Activated CD4-positive, CD25-positive, alpha-beta regulatory T cell treated with anti-CD3 and anti-CD28 coated beads, Interleukin-2, amount 50 U/mL, for 24 hours (primary cell): Measurements from ENCODE around the gene CT45A8.
"Not testable (repeated sequence)": the region's sequence is repeated elsewhere in the genome, so short reads cannot be mapped to it uniquely, and the experiment has no call there.

Experiments
- ATAC-seq, 2 donors: fragments of 150-1000 bp; cut with Tn5 transposase; one replicate each; pipeline ENCODE4 v1.10.0; 2021; ENCODE audit warnings: mild to moderate bottlenecking in 1 of 2, moderate library complexity in 1 of 2

Gene CT45A8

DNA sequence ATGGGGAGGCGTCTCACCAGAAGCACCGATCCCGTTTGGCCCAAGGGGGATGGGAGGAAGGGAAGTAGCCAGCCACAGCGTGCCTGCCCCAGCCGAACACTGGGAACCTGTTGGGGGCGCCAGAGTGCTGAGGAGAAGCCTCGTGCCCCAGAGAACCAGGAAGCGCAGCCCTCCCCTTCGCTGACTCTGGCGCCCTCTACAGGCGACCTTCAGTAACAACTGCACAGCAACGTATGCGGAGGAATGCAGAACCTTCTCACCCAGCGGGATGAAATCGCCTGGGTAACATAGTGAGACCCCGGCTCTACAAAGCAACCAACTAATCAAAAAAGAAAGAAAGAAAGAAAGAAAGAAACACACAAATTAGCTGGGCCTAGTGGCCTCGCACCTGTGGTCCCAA lies at the start of gene CT45A8:
Gene CT45A8 (minus strand): TSS at position 101 of the 400 bp plus-strand sequence. CDS start 3,755 bp downstream, outside the sequence.
- ATAC-seq, result not testable (repeated sequence)

DNA sequence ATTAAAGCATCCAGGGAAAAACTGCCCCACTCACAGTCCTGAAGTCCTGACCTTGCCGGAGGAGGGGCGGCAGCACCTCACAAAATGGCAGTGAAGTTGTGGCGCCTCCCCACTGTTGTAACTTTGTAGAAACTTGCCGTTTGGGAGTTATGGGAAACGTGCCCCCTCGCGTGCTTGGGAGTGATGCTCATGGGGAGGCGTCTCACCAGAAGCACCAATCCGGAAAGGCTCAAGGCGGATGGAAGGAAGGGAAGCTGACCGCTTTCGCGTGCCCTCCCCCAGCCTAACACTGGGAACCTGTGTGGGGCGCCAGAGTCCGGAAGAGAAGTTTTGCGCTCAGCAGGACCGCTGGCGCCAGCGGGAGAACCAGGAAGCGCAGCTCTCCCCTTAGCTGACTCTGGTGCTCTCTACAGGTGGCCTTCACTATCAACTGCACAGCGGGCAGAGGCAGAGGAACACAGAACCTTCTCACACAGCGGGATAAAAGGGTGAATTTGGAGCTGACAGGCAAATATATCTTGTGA lies 39.0 kb upstream of the CT45A8 start, which contains the start of the genes CT45A10 and SAGE1:
Gene CT45A10 (minus strand): TSS at position 151 of the 524 bp plus-strand sequence. CDS start 8,100 bp downstream, outside the sequence.
Gene SAGE1 (plus strand): TSS at position 423 of the 524 bp plus-strand sequence. CDS start 2,527 bp downstream, outside the sequence.
- no peak for ATAC-seq

GRCh38 chrX:135892781-135893180 lies 38.4 kb upstream of the CT45A8 start:
- no peak for ATAC-seq

DNA sequence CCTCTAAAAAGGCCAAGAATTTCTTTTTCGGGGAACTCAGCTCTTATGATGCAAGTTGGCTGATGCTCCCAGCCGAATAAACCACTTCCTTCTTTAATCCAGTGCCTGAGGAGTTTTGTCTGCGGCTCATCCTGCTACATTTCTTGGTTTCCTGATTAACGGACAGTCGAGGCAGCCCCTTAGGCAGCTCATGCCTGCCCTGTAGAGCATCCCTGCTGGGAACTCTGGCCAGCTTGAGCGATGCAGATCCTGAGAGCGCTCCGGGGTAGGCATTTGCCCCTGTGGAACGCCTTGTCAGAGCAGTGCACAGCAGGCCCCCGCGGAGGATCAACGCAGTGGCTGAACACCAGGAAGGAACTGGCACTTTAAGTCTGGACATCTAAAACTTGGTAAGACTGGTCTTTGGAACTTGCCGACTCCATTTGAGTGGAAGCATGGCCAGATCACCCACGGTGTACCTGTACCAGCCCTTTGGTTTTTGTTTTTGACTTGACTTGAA lies 35.8 kb upstream of the CT45A8 start:
- no peak for ATAC-seq

- not testable (repeated sequence) for ATAC-seq
Measured at GRCh38 chrX:135888976-135889375, 34.6 kb upstream of the CT45A8 start.

- ATAC-seq, result not testable (repeated sequence)
Measured at GRCh38 chrX:135888230-135888629, 33.9 kb upstream of the CT45A8 start.

GRCh38 chrX:135882741-135883140 lies 28.4 kb upstream of the CT45A8 start:
- not testable (repeated sequence) for ATAC-seq

DNA sequence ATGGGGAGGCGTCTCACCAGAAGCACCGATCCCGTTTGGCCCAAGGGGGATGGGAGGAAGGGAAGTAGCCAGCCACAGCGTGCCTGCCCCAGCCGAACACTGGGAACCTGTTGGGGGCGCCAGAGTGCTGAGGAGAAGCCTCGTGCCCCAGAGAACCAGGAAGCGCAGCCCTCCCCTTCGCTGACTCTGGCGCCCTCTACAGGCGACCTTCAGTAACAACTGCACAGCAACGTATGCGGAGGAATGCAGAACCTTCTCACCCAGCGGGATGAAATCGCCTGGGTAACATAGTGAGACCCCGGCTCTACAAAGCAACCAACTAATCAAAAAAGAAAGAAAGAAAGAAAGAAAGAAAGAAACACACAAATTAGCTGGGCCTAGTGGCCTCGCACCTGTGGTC lies 17.4 kb upstream of the CT45A8 start, which contains the start of gene CT45A9:
Gene CT45A9 (minus strand): TSS at position 101 of the 400 bp plus-strand sequence. CDS start 3,751 bp downstream, outside the sequence.
- not testable (repeated sequence) for ATAC-seq

DNA sequence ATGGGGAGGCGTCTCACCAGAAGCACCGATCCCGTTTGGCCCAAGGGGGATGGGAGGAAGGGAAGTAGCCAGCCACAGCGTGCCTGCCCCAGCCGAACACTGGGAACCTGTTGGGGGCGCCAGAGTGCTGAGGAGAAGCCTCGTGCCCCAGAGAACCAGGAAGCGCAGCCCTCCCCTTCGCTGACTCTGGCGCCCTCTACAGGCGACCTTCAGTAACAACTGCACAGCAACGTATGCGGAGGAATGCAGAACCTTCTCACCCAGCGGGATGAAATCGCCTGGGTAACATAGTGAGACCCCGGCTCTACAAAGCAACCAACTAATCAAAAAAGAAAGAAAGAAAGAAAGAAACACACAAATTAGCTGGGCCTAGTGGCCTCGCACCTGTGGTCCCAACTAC lies 17.2 kb downstream of the CT45A8 start, which contains the start of gene CT45A7:
Gene CT45A7 (minus strand): TSS at position 101 of the 400 bp plus-strand sequence. CDS start 3,747 bp downstream, outside the sequence.
- ATAC-seq, result not testable (repeated sequence)

GRCh38 chrX:135819912-135820311 lies 34.4 kb downstream of the CT45A8 start, which contains the start of gene CT45A2:
Gene CT45A2 (minus strand): TSS chrX:135820012. CDS start chrX:135816265, 3,747 bp downstream.
- not testable (repeated sequence) for ATAC-seq

GRCh38 chrX:135802687-135803086 lies 51.7 kb downstream of the CT45A8 start, which contains the start of gene CT45A6:
Gene CT45A6 (minus strand): TSS chrX:135802787. CDS start chrX:135798993, 3,794 bp downstream.
- ATAC-seq, result not testable (repeated sequence)
